Effector CD4-positive, alpha-beta T cell (primary cell): ENCODE data around the gene HRK. TPM values are rescaled to one million over a fixed set of nuclear protein-coding genes. Genes with fewer than 3 reads are reported as not detected.

Experiments
- DNase-seq: peaks from one replicate; pipeline ENCODE4 v3.0.0-alpha.2; 2020
- total RNA-seq: gene quantifications from one replicate; lab custom pipeline; 2026; lab: John Stamatoyannopoulos, UW

The HRK gene
- total RNA-seq, result not detected

- DNase-seq, result no peak
These were observed at the start of gene HRK for GRCh38 chr12:116881325-116881876. HRK (minus strand) TSS chr12:116881441; CDS start chr12:116881307, 134 bp downstream.

- DNase-seq, result no peak
These were observed 48.6 kb upstream of the HRK start for GRCh38 chr12:116929885-116930284.

- DNase-seq, result no peak
These were observed 47.3 kb upstream of the HRK start for GRCh38 chr12:116928504-116928903.

- no peak for DNase-seq
These were observed 46.2 kb upstream of the HRK start for GRCh38 chr12:116927244-116927940.

- no peak for DNase-seq
These were observed 45.3 kb upstream of the HRK start for GRCh38 chr12:116926283-116927243.

GRCh38 chr12:116924558-116925453 lies 43.6 kb upstream of the HRK start:
- peak; percentile 48 for DNase-seq

GRCh38 chr12:116922194-116922897 lies 41.1 kb upstream of the HRK start:
- no peak for DNase-seq

- DNase-seq, result no peak
These were observed 39.7 kb upstream of the HRK start for GRCh38 chr12:116920939-116921338.

- DNase-seq, result no peak
These were observed 38.7 kb upstream of the HRK start for GRCh38 chr12:116919706-116920485.

- no peak for DNase-seq
These were observed 38.0 kb upstream of the HRK start for GRCh38 chr12:116919247-116919661.

- no peak for DNase-seq
These were observed 37.2 kb upstream of the HRK start for GRCh38 chr12:116918464-116918863.

GRCh38 chr12:116916714-116917114 lies 35.5 kb upstream of the HRK start:
- no peak for DNase-seq

- no peak for DNase-seq
These were observed 34.9 kb upstream of the HRK start for GRCh38 chr12:116916122-116916521.

- no peak for DNase-seq
These were observed 34.1 kb upstream of the HRK start for GRCh38 chr12:116915326-116915725.

- peak; percentile 31 for DNase-seq
These were observed 29.6 kb upstream of the HRK start, which contains the start of gene FBXW8 for GRCh38 chr12:116910645-116911451. FBXW8 (plus strand) TSS chr12:116910950; CDS start chr12:116911038, 88 bp downstream.

- DNase-seq, result no peak
These were observed 29.0 kb upstream of the HRK start for GRCh38 chr12:116910280-116910644.

- no peak for DNase-seq
These were observed 25.0 kb upstream of the HRK start for GRCh38 chr12:116906285-116906684.

- no peak for DNase-seq
These were observed 22.6 kb upstream of the HRK start for GRCh38 chr12:116903818-116904217.

GRCh38 chr12:116901612-116902011 lies 20.4 kb upstream of the HRK start:
- no peak for DNase-seq

- DNase-seq, result no peak
These were observed 17.4 kb upstream of the HRK start for GRCh38 chr12:116898669-116899068.
